RPMI8226 (cell line): ENCODE measurements around the gene PHLDA2.

Source experiments
- DNase-seq: peaks from one replicate; pipeline ENCODE4 v3.0.0-alpha.2; 2015

The PHLDA2 gene

GRCh38 chr11:2928605-2929530 lies at the start of gene PHLDA2:
Gene PHLDA2, minus strand, starts transcription at chr11:2929420. Its CDS starts 56 bp downstream, at chr11:2929364.
- peak; percentile 78 for DNase-seq

- DNase-seq: no peak
Observed at GRCh38 chr11:2977113-2977512, 47.9 kb upstream of the PHLDA2 start.

- DNase-seq: no peak
Observed at GRCh38 chr11:2976294-2977063, 47.3 kb upstream of the PHLDA2 start.

- peak; percentile 41 for DNase-seq
Observed at GRCh38 chr11:2975594-2975993, 46.4 kb upstream of the PHLDA2 start.

- no peak for DNase-seq
Observed at GRCh38 chr11:2974272-2974671, 45.1 kb upstream of the PHLDA2 start.

- no peak for DNase-seq
Observed at GRCh38 chr11:2968341-2968900, 39.2 kb upstream of the PHLDA2 start.

GRCh38 chr11:2964782-2965181 lies 35.6 kb upstream of the PHLDA2 start:
- no peak for DNase-seq

GRCh38 chr11:2963761-2964160 lies 34.5 kb upstream of the PHLDA2 start:
- no peak for DNase-seq

- no peak for DNase-seq
Observed at GRCh38 chr11:2963112-2963754, 34.0 kb upstream of the PHLDA2 start.

- no peak for DNase-seq
Observed at GRCh38 chr11:2961080-2961479, 31.9 kb upstream of the PHLDA2 start.

GRCh38 chr11:2960139-2960538 lies 30.9 kb upstream of the PHLDA2 start:
- no peak for DNase-seq

- no peak for DNase-seq
Observed at GRCh38 chr11:2958251-2958650, 29.0 kb upstream of the PHLDA2 start.

GRCh38 chr11:2955906-2956476 lies 26.8 kb upstream of the PHLDA2 start:
- no peak for DNase-seq

GRCh38 chr11:2954263-2954662 lies 25.0 kb upstream of the PHLDA2 start:
- no peak for DNase-seq

GRCh38 chr11:2952290-2952689 lies 23.1 kb upstream of the PHLDA2 start:
- no peak for DNase-seq

- no peak for DNase-seq
Observed at GRCh38 chr11:2951231-2952110, 22.3 kb upstream of the PHLDA2 start.

- DNase-seq: no peak
Observed at GRCh38 chr11:2950825-2951224, 21.6 kb upstream of the PHLDA2 start.

GRCh38 chr11:2949920-2950319 lies 20.7 kb upstream of the PHLDA2 start:
- no peak for DNase-seq

GRCh38 chr11:2947744-2948143 lies 18.5 kb upstream of the PHLDA2 start:
- DNase-seq: no peak

- no peak for DNase-seq
Observed at GRCh38 chr11:2945757-2946287, 16.6 kb upstream of the PHLDA2 start.

- DNase-seq: no peak
Observed at GRCh38 chr11:2945031-2945756, 16.0 kb upstream of the PHLDA2 start.
